ENCODE results near the gene FAM193B.
A peak's percentile ranks its signal among the peaks of the same experiment; 100 is the strongest.

GRCh38 chr5:177479774-177480173 is 74.6 kb downstream of the FAM193B start:
- TF ChIP-seq POLR2A (IDR thresholded peaks at IDR 0.05): no peak
- no peak for TF ChIP-seq CTCF (IDR thresholded peaks at IDR 0.05)
- peak in 2 of 4 donors; percentile 1 to 4 for TF ChIP-seq POLR2AphosphoS5 (IDR thresholded peaks at IDR 0.05)

Data from sigmoid colon (tissue), 4 donors.